SU-DHL-6 (cell line): ENCODE data around the gene SWSAP1.

Experiments
- EZH2phosphoT487 ChIP-seq: fragments of 200-600 bp; sonication (generic), shearing (Covaris generic); conservative IDR thresholded peaks from 2 replicates; pipeline ENCODE4 v1.6.1; 2018; ENCODE audit warnings: mild to moderate bottlenecking, antibody characterized with exemption, low read length, moderate library complexity, mixed read lengths
- TF ChIP-seq, protein P1 (sequence below): fragments of 200-600 bp; sonication (generic); IDR thresholded peaks from one replicate; pipeline ENCODE4 v1.5.1; 2017; ENCODE audit warnings: antibody characterized with exemption, mild to moderate bottlenecking, low read length, moderate library complexity; ENCODE audit not compliant: insufficient read depth, poor library complexity, severe bottlenecking

DNA sequence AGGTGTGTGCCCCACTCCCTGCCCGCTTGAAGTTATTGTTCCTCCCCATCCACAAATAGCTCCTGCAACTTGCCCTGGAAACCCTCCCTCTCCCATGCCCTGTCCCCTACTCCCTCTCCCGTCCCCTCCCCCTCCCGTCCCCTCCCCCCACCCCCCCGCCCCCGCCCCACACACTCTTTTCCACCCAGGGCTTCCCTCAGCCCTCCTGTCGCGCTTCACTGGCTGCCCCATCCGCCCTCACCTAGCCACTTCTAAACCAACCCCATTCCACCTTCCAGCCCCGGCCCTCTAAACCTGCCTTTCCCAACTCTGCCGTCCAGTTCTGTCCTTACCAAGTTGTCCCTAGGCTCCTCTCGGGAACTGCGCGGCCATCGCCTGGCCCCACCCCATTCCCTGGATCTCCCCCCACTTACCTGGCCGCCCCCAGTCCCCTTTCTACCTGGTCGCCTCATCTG, 43.7 kb downstream of the SWSAP1 start:
- TF ChIP-seq, protein P1, sequence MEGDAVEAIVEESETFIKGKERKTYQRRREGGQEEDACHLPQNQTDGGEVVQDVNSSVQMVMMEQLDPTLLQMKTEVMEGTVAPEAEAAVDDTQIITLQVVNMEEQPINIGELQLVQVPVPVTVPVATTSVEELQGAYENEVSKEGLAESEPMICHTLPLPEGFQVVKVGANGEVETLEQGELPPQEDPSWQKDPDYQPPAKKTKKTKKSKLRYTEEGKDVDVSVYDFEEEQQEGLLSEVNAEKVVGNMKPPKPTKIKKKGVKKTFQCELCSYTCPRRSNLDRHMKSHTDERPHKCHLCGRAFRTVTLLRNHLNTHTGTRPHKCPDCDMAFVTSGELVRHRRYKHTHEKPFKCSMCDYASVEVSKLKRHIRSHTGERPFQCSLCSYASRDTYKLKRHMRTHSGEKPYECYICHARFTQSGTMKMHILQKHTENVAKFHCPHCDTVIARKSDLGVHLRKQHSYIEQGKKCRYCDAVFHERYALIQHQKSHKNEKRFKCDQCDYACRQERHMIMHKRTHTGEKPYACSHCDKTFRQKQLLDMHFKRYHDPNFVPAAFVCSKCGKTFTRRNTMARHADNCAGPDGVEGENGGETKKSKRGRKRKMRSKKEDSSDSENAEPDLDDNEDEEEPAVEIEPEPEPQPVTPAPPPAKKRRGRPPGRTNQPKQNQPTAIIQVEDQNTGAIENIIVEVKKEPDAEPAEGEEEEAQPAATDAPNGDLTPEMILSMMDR = no peak
- no peak for TF ChIP-seq EZH2phosphoT487
